LHCN-M2 (cell line): ENCODE measurements around the gene CMC1. TPM values are rescaled to one million over a fixed set of nuclear protein-coding genes. Genes with fewer than 3 reads are reported as not detected.

Source experiments
- DNase-seq: peaks from one replicate; pipeline ENCODE4 v3.0.0-alpha.2; 2012; ENCODE audit warnings: low read depth
- total RNA-seq: library from RNA; depleted of rRNA; stranded (reverse); fragments of >200 nt; gene quantifications from 2 replicates; pipeline ENCODE4 v1.2.3, GENCODE V29; 2014; rRNA removed

CMC1 gene
- total RNA-seq, 1 experiment from 2014 or later, result 11.0 TPM

DNA sequence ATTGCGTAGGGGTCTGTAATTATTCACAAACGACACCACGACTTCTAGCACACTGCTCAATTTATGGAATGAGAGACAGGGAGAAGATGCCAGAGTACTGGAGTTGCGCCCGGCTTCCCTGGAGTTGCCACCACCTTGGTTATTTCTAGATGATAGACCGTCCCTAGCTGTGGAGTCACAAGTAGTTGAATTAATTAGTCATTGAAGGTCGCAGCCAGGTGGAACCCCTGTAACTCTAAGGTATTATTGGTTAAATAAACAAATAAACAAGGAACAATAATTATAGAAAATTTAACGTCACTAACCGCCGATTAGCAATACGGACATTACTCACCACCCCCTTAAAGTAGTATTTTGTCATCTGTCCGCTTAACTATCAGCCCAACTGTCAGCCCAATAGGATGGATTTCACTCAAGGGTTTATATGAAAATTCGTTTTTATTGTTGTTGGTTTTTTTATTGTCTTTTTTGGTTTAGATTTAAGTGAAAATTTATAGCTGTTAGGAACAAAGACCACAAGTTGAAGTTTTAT is 108.1 kb downstream of the CMC1 start:
- DNase-seq, result no peak

Other genes starting within 250 kb of the CMC1 start
- gene ZCWPW2, start 107.1 kb downstream of the CMC1 start, total RNA-seq, result 1.1 and 1.4 TPM in 2 replicates
- gene AZI2, start 107.2 kb downstream of the CMC1 start, total RNA-seq, result 58.6 and 83.1 TPM in 2 replicates